ENCODE data around the gene FGF5.

- TF ChIP-seq EZH2 (IDR thresholded peaks at IDR 0.05) (no peak), POLR2AphosphoS5 (IDR thresholded peaks at IDR 0.05; ENCODE audit: borderline replicate concordance, low read depth, low read length) (no peak)
Observed at GRCh38 chr4:80229590-80229989, 36.9 kb upstream of the FGF5 start.
